KMS-11 (cell line): Measurements from ENCODE around the gene CELF5.
"Not testable (repeated sequence)": the region's sequence is repeated elsewhere in the genome, so short reads cannot be mapped to it uniquely, and the experiment has no call there.

Source experiments
- H2AFZ ChIP-seq: fragments of 200-600 bp; sonication (generic); 2 replicates; pipeline ENCODE4 v1.6.1; 2016; ENCODE audit warnings: antibody characterized with exemption, mixed run types, low read depth
- H3K27ac ChIP-seq: fragments of 200-600 bp; sonication (generic); 2 replicates; pipeline ENCODE4 v1.6.1; 2016; ENCODE audit warnings: mild to moderate bottlenecking, mixed run types
- H3K27me3 ChIP-seq: fragments of 200-600 bp; sonication (generic); 2 replicates; pipeline ENCODE4 v1.6.1; 2017; ENCODE audit warnings: mild to moderate bottlenecking, low read depth, mixed run types, moderate library complexity; ENCODE audit not compliant: insufficient read depth
- H3K36me3 ChIP-seq: fragments of 200-600 bp; sonication (generic); 2 replicates; pipeline ENCODE4 v1.6.1; 2017; ENCODE audit warnings: mild to moderate bottlenecking, mixed run types; ENCODE audit not compliant: insufficient read depth
- H3K4me1 ChIP-seq: fragments of 200-600 bp; sonication (generic); 2 replicates; pipeline ENCODE4 v1.6.1; 2016; ENCODE audit warnings: mild to moderate bottlenecking, low read depth, mixed run types; ENCODE audit not compliant: poor library complexity, severe bottlenecking
- H3K4me2 ChIP-seq: fragments of 200-600 bp; sonication (generic); 2 replicates; pipeline ENCODE4 v1.7.0; 2016; ENCODE audit warnings: mild to moderate bottlenecking, mixed run types
- H3K4me3 ChIP-seq: fragments of 200-600 bp; sonication (generic); IDR thresholded peaks from 2 replicates; pipeline ENCODE4 v1.6.1; 2017; ENCODE audit warnings: low read depth, low read length, mixed read lengths; ENCODE audit not compliant: insufficient read depth
- H3K79me2 ChIP-seq: fragments of 200-600 bp; sonication (generic); 2 replicates; pipeline ENCODE4 v1.6.1; 2016; ENCODE audit warnings: low read depth, mixed run types; ENCODE audit not compliant: insufficient read depth
- H3K9ac ChIP-seq: fragments of 200-600 bp; sonication (generic); 2 replicates; pipeline ENCODE4 v1.6.1; 2016; ENCODE audit warnings: mild to moderate bottlenecking, mixed run types
- H4K20me1 ChIP-seq: fragments of 200-600 bp; sonication (generic); 2 replicates; pipeline ENCODE4 v1.6.1; 2016; ENCODE audit warnings: mild to moderate bottlenecking, mixed run types; ENCODE audit not compliant: insufficient read depth
- CTCF ChIP-seq: fragments of 200-600 bp; sonication (generic); conservative IDR thresholded peaks from 2 replicates; pipeline ENCODE4 v1.6.1; 2017; ENCODE audit warnings: low read depth, mild to moderate bottlenecking, antibody characterized with exemption, low read length, moderate library complexity, mixed read lengths

The CELF5 gene

DNA sequence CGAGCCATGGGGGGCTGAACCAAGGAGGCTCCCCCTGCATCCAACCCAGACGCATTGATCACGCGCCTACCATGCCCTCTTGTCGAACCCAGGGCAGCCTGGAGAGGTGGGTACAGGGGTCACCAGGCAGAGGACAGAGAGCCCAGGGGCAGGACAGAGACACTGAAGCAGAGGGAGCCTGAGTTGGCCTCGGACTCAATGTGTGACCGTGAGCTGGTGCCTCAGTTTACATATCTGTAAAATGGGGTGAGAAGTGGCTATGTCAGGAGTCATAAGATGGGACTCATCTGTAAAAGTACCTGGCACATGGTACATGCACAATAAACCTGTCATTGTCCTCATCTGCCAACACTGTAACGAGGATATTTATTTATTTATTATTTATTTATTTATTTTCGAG, 117.8 kb downstream of the CELF5 start:
- no peak overlapping the region for H2AFZ ChIP-seq
- no peak overlapping the region for H3K27ac ChIP-seq
- TF ChIP-seq CTCF: no peak
- no peaks in the 10 kb centered on the region for H3K4me1 ChIP-seq
- H4K20me1 ChIP-seq: no peaks in the 10 kb centered on the region
- peaks cover 18% of the 10 kb centered on the region; the same call in 1 of the 2 replicates for H3K27me3 ChIP-seq
- H3K36me3 ChIP-seq: no peaks in the 10 kb centered on the region
- no peak overlapping the region for H3K4me2 ChIP-seq
- H3K9ac ChIP-seq: no peak overlapping the region
- H3K79me2 ChIP-seq: no peaks in the 10 kb centered on the region
- no peak overlapping the region for H3K4me3 ChIP-seq

- H3K27me3 ChIP-seq: peaks cover 11% of the 10 kb centered on the region; the same call in 1 of the 2 replicates
- H2AFZ ChIP-seq, H3K9ac ChIP-seq, H3K79me2 ChIP-seq, H3K4me3 ChIP-seq, H3K36me3 ChIP-seq, H3K4me1 ChIP-seq, H3K4me2 ChIP-seq, H3K27ac ChIP-seq, H4K20me1 ChIP-seq: not testable (repeated sequence)
These were observed 118.5 kb downstream of the CELF5 start for GRCh38 chr19:3342962-3343361.

DNA sequence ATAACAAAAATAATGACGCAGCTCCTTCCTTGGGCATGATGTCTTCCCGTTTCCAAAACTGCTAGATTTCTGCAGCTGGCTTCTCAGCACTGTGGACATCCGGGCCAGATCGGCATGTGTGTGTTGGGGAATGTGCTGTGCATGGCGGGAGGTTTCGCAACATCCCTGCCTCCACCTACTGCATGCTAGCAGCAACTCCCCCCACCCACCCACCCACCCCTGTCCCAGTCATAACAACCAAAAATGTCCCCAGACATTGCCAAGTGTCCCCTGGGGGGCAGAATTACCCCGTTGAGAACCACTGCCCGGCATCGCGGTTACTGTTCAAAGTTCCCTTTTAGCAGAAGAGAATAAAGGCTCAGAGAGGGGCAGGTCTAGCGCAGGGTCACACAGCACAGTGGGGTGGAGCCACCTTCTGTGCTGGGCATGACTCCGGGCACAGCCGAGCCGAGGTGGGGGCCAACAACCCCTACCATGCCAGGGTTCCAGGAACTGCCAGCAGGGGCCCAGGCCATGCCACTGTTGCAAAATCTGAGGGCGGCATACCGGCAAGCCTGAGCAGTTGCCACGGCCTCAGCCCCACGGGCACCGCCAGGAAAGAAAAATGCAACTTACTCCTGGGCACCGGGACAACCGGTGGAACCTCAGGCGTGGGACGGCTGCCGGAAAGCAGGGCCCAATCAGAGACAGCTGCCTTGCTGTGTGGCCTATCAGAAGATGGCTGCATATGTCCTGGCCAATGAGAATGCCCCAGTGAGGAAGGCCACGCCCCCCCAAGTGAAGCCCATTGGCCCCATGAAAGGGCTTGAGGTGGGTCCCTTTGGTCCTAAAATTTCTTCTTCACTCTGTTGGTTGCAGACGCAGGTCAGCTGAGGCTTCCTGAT, 119.4 kb downstream of the CELF5 start:
- H4K20me1 ChIP-seq: no peaks in the 10 kb centered on the region
- no peak overlapping the region for H3K4me3 ChIP-seq
- no peaks in the 10 kb centered on the region for H3K4me1 ChIP-seq
- no peak for TF ChIP-seq CTCF
- no peak overlapping the region for H3K4me2 ChIP-seq
- no peaks in the 10 kb centered on the region for H3K79me2 ChIP-seq
- no peak overlapping the region for H2AFZ ChIP-seq
- H3K36me3 ChIP-seq: no peaks in the 10 kb centered on the region
- no peak overlapping the region for H3K27ac ChIP-seq
- peaks cover 6% of the 10 kb centered on the region; the same call in 1 of the 2 replicates for H3K27me3 ChIP-seq
- H3K9ac ChIP-seq: no peak overlapping the region

DNA sequence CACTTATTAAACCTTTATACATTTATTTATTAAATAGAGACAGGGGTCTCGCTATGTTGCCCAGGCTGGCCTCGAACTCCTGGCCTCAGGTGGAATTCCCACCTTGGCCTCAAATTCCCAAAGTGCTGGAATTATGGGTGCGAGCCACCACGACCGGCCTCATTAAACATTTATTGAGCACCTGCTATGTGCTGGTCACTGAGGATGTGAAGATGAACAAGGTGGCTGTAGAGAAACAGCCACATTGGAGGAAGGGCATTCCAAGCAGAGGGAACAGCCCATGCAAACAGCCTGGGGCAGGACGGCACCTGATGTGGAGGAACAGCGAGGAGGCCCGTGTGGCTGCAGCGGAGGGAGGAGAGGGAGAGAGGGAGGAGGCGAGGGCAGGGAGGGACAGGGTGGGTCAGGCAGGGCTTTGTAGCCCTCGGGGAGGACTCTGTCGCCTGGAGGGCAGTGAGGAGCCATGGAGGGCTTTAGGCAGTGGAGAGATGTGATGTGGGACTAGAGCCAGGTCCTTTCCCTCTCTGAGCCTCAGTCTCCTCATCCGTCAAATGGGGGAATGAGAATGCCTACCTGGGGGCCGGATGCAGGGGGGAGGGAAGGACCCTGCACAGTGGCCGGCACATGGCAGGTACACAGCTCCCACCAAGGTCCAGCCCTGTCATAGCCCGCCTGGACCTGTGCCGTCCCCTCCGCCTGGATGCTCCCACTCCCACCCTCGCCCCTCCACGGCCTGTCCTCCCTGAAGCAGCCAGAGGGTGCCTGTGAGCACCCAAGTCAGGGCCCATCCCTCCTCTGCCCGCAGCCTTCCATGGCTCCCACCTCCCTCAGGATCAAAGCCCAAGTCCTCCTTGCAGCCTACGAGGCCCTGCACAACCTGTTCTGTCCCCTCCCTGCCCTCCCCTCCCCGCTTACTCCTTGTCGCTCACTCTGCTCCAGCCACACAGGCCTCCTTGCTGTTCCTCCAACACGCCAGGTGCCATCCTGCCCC, 120.4 kb downstream of the CELF5 start:
- Histone ChIP-seq H3K9ac (no peak overlapping the region), H3K4me2 (no peak overlapping the region), H2AFZ (no peak overlapping the region), H3K79me2 (no peaks in the 10 kb centered on the region), H3K27me3 (peaks cover 3% of the 10 kb centered on the region; the same call in 1 of the 2 replicates), H3K27ac (no peak overlapping the region), H3K4me1 (no peaks in the 10 kb centered on the region), H4K20me1 (no peaks in the 10 kb centered on the region), H3K4me3 (no peak overlapping the region), H3K36me3 (no peaks in the 10 kb centered on the region)
- no peak for TF ChIP-seq CTCF
